Testis (tissue), 2 donors: ENCODE results near the gene KRT14.

Experiments used
- POLR2A ChIP-seq: fragments of 450-650 bp; IDR thresholded peaks from one replicate; pipeline ENCODE4 v1.6.1; 2017; ENCODE audit warnings: antibody characterized with exemption, mild to moderate bottlenecking, moderate library complexity
- TF ChIP-seq, protein P1 (sequence below), 3 experiments: fragments of 450-650 bp in 2 of 3; fragments of 200-600 bp in 1 of 3; sonication (generic) in 1 of 3; IDR thresholded peaks; one replicate each; pipeline ENCODE4 v1.5.1; 2016 to 2019; ENCODE audit warnings: antibody characterized with exemption in 3 of 3, mild to moderate bottlenecking in 2 of 3, moderate library complexity in 1 of 3

DNA sequence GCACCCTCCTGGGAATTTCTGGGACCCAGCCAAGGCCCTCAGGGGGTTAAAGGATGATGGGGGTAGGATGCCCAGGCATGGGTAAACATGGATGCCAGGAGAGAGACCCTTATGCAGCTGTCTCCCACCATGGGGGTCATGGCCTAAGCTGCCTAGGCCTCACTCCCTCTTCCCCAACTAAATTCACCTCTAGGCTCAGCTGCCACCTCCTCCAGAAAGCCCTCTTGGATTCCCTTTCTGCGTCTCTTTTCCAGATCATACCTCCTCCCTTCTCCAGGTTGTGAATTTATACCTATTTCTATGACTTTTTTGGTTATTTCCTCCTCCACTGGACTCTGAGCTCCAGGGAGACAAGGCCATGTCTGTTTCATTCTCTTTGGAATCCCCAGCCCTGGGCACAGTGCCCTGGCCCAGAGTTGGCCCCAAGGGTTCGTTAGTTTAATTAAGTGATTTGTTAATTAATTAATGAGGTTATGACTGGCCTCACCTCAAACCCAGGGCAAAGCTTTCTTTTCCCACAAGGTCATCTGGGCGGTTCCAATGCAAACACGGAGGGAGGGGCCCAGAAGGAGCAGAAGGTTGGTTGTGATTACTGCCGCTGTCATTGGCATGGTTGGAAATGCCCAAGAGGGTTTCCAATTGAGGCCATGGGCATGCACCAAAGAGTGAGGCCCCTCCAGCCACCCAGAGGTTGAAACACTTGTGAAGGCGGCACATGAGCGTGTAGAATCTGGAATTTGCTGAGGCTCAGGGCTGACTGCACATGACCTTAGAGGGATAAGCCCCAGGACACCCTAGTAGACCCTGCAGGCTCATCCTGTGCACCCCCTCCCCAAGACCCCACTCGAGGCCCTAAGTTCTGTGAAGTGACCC, 44.6 kb upstream of the KRT14 start:
- TF ChIP-seq, protein P1, sequence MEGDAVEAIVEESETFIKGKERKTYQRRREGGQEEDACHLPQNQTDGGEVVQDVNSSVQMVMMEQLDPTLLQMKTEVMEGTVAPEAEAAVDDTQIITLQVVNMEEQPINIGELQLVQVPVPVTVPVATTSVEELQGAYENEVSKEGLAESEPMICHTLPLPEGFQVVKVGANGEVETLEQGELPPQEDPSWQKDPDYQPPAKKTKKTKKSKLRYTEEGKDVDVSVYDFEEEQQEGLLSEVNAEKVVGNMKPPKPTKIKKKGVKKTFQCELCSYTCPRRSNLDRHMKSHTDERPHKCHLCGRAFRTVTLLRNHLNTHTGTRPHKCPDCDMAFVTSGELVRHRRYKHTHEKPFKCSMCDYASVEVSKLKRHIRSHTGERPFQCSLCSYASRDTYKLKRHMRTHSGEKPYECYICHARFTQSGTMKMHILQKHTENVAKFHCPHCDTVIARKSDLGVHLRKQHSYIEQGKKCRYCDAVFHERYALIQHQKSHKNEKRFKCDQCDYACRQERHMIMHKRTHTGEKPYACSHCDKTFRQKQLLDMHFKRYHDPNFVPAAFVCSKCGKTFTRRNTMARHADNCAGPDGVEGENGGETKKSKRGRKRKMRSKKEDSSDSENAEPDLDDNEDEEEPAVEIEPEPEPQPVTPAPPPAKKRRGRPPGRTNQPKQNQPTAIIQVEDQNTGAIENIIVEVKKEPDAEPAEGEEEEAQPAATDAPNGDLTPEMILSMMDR (IDR thresholded peaks at IDR 0.05), result no peak
- TF ChIP-seq POLR2A, result no peak
